ENCODE measurements around the gene MGAT2.
A peak's percentile ranks its signal among the peaks of the same experiment; 100 is the strongest.

MGAT2 gene

GRCh38 chr14:49623941-49624839 is 3.6 kb downstream of the MGAT2 start:
- no peak for TF ChIP-seq CTCF (IDR thresholded peaks at IDR 0.05; ENCODE audit: low read depth, low read length)
- DNase-seq (ENCODE audit: extremely low read depth, low read depth): no peak

- peak; percentile 87 for DNase-seq (ENCODE audit: extremely low read depth, low read depth)
- TF ChIP-seq CTCF (IDR thresholded peaks at IDR 0.05; ENCODE audit: low read depth, low read length): peak; percentile 78
Measured at GRCh38 chr14:49633640-49634546, 13.3 kb downstream of the MGAT2 start.

- DNase-seq (ENCODE audit: extremely low read depth, low read depth): peak; percentile 30
- no peak for TF ChIP-seq CTCF (IDR thresholded peaks at IDR 0.05; ENCODE audit: low read depth, low read length)
Measured at GRCh38 chr14:49634547-49635334, 14.1 kb downstream of the MGAT2 start, which contains the start of gene DNAAF2. DNAAF2 (minus strand) TSS chr14:49635244; CDS start chr14:49635149, 95 bp downstream.

GRCh38 chr14:49636866-49637265 is 16.3 kb downstream of the MGAT2 start:
- TF ChIP-seq CTCF (IDR thresholded peaks at IDR 0.05; ENCODE audit: low read depth, low read length): no peak
- no peak for DNase-seq (ENCODE audit: extremely low read depth, low read depth)

GRCh38 chr14:49637534-49638078 is 17.0 kb downstream of the MGAT2 start:
- no peak for TF ChIP-seq CTCF (IDR thresholded peaks at IDR 0.05; ENCODE audit: low read depth, low read length)
- no peak for DNase-seq (ENCODE audit: extremely low read depth, low read depth)

GRCh38 chr14:49640540-49641417 is 20.2 kb downstream of the MGAT2 start:
- no peak for TF ChIP-seq CTCF (IDR thresholded peaks at IDR 0.05; ENCODE audit: low read depth, low read length)
- DNase-seq (ENCODE audit: extremely low read depth, low read depth): no peak
